Inferior parietal cortex (tissue), 1 donor: ENCODE measurements around the gene L3MBTL3.

Source experiments
- DNase-seq: peaks from one replicate; pipeline ENCODE4 v3.0.0-alpha.2; 2016; ENCODE audit errors: extremely low spot score

Gene L3MBTL3

GRCh38 chr6:130026859-130027258, 8.5 kb downstream of the L3MBTL3 start:
- DNase-seq, result no peak

DNA sequence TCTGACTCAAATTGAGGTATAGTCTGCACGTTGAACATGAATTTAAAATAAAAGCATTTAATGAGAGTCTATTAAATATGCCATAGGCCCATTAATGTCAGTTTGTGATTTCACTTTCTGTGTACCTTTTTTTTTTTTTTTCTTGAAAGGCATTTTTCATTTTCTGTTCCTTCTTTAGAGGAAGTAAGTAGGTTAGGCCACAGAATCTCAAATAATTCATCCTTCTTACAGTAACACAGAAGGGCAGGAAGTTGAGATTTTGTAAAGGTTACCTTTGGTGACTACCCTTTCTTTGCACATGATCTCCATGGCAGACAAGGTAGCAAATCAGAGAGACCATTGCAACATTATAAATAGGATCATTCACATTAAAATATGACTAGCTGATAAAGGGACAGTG, 9.6 kb downstream of the L3MBTL3 start:
- DNase-seq, result no peak

- DNase-seq, result no peak
Observed at GRCh38 chr6:130029163-130029562, 10.8 kb downstream of the L3MBTL3 start.

GRCh38 chr6:130032758-130033340, 14.5 kb downstream of the L3MBTL3 start:
- DNase-seq, result no peak

- DNase-seq, result no peak
Observed at GRCh38 chr6:130033949-130034348, 15.6 kb downstream of the L3MBTL3 start.

DNA sequence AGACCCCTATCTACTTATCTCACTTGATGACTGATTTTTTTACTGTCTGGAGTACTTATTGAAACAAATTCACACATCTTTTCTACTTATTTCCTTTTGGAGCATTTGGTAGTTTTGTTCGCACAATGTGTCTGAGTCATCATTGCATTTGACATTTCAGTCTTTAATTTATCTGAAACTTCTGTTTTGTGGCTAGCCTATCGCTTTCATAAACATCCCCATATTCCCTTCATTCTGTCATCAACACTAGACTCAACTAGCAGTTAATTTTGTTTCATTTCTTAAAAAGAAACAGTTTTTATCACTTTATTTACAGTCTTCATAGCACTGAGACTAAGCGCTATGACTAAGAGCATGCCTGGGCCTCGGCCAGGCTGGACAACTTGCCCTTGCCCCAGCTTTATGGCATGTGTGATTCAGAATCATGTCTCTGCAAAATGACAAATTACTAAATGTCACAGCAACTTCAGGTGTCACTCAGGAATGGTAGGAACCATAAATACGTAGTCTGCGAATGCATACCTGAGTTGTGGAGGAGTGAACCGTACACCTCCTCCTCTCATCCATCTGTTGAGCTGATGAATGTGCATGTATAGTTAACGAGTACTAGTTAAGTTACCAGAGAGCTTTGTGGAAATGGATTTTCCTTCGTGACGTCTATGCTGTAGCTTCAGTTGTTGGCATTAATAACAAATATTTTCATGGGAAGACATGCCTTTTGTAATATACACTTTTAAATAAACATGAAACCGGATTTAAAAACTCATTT, 16.2 kb downstream of the L3MBTL3 start:
- DNase-seq, result no peak

- DNase-seq, result no peak
Observed at GRCh38 chr6:130035211-130035610, 16.8 kb downstream of the L3MBTL3 start.

DNA sequence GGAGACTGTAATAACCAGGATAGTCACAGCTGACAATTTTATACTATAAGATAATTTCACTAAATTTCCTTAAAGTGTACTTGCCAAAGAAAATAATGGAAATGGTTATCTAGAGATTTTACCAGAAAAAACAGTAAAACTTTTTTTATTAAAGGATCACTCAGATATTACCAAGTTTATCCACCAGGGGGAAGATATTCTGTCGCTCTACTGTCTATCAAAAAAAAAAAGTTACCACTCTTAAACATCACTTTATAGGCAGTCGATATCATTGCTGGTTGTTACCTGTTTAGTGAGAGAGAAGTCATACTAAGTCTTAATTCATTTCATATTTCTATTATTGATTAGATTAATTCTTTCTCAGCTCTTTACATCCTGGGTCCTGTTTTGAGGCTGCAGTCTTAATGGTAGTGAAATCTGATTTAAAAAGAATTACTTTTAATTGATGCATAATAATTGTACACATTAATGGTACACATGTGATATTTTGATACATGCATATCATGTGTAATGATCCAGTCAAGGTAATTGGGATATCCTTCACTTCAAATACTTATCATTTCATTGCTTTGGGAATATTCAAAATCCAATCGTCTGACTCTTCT, 18.9 kb downstream of the L3MBTL3 start:
- no peak for DNase-seq

- DNase-seq, result no peak
Observed at GRCh38 chr6:130041594-130041993, 23.2 kb downstream of the L3MBTL3 start.

- no peak for DNase-seq
Observed at GRCh38 chr6:130043344-130043743, 25.0 kb downstream of the L3MBTL3 start.

DNA sequence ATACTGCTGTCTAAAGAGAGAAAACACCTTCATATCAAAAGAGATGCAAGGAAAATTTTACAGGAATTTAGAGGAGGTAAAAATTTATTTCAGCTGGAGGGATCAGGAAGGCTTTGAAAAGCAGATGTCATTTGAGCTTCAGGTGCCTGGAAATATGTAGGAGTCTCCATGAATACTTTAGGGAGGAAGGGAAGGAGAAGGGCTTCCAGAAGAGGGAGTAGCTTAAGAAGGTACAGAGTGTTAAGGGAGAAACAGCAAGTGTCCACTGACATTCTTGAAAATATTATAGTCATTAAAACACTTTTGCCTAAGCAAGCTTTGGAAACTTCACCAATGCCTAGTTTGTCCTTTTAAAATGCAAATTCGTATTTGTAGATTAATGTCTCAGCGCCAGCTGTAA, 27.2 kb downstream of the L3MBTL3 start:
- DNase-seq, result no peak

DNA sequence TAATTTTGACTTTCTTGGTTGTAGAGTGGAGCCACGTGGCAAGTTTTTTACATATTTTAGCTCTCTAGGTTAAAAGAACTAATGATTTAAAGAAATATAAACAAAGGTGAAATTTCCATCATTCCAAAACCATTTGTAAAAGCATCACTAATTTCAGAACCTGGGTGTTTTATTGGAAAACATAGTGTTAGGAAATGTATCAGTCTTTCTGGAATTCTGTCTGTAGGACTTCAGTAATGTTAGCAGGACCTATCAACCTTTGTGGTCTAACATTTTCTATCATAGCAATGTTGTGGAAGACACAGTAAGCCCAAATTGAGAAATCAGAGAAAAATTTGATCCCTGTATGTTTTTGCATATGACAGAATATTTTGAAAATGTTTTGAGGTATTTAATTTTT, 28.3 kb downstream of the L3MBTL3 start:
- no peak for DNase-seq

DNA sequence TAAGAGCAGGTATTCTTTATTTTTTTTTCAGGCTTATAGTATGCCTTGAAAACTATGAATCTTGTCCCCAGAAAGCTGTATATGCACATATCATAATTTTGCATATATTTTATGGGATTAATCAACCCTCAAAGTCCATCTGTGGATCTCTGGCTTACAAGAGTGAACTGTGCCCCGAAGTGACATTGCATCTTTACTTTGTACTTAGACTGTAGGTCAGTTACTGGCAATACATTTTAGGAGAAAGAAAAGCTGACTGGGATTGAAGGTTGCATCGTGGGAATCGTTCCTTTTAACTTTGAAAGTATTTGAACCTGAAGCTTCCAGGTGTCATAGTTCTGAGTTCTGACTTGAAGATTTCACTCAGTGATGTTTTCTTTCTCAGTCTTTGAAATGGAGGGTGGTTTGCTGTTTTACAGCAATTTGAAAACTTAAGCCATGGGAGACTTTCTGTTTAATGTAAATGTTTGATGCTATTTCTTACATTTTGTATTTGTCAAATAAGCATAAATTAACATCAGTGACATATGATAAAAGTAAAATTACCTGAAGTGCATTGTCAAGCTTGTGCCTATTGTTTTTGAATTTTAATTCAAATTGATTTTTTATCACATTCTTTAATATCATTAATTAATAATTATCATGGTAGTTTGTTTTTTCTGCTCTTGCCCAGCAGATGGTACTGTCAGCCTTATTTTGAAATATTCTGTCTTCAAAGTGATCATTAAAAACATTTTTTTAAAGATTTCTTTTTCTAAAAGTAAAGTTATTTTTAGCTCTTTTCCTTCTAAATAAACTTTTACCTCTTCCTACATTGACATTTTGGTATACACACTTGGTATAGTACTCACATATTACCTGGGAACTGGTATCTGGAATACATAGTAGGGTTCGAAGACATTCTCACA, 29.0 kb downstream of the L3MBTL3 start:
- no peak for DNase-seq

DNA sequence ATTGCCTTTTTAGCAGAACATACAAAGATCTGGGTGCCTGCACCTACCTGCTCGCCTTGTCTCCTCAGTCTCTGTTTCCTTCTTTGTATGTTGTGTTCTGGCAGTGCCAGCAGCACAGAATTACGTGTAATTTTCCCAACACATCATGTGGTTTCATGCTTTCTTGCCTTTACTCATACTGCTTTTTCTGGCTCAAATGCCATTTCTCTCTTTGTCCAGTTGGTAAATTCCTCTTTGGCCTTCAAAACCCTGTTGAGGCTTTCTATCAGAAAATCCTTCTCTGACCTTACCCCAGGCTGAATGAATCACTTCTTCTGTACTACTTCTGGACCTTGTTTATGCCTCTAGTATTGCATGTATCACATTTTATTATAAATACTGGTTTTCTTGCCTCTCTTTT, 31.8 kb downstream of the L3MBTL3 start:
- DNase-seq, result no peak

DNA sequence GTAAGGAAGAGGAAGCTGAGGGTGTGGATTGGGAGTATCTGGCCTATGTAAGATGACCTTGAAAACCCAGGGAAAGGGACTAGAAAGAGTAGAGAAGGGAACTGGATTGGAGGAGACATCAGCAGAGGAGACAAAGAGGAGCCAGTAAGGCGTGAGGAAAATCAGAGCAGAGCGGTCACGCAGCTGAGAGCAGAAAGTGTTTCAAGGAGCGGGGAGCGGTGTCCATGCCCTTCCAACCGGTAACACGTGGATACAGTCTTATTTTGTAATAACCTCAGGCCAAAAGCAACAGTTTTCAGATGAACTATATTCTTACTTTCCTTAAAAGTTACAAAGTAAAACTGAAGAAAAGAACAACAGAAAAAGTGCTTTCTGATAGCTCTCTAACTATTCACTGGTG, 36.3 kb downstream of the L3MBTL3 start:
- no peak for DNase-seq

- DNase-seq, result no peak
Observed at GRCh38 chr6:130055271-130055670, 36.9 kb downstream of the L3MBTL3 start.

GRCh38 chr6:130057495-130057894, 39.1 kb downstream of the L3MBTL3 start:
- no peak for DNase-seq

GRCh38 chr6:130063806-130064205, 45.4 kb downstream of the L3MBTL3 start:
- DNase-seq, result no peak

- no peak for DNase-seq
Observed at GRCh38 chr6:130065609-130066156, 47.3 kb downstream of the L3MBTL3 start.

DNA sequence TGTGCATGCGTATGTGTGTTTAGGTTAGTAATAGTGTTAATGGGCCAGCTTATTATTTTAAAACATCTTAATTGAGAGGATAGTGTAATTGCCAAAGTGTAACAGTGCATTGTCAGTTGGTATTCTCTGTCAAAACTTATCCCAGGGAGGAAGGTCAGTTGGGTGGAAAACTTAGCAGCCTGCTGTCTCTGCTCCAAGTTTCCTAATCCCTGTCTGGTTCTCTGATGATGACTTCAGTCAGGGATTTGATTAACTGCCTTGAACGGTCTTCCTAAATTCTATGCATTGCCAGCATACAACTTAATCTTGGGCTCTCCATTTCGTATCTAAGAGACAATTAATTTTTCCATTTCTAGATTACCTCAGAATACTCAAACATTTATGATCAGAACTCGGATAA, 51.1 kb downstream of the L3MBTL3 start:
- DNase-seq, result no peak

- no peak for DNase-seq
Observed at GRCh38 chr6:130070326-130070725, 51.9 kb downstream of the L3MBTL3 start.

- DNase-seq, result no peak
Observed at GRCh38 chr6:130070792-130071191, 52.4 kb downstream of the L3MBTL3 start.
